Daoy (cell line): Measurements from ENCODE around the gene GGNBP2. TPM values are rescaled to one million over a fixed set of nuclear protein-coding genes. Genes with fewer than 3 reads are reported as not detected.

Source experiments
- DNase-seq: peaks from one replicate; pipeline ENCODE4 v3.0.0-alpha.2; 2015; ENCODE audit warnings: low read depth
- total RNA-seq: library from RNA; depleted of rRNA; stranded (reverse); fragments of >200 nt; shearing (Covaris generic); gene quantifications from 2 replicates; pipeline ENCODE4 v1.2.3, GENCODE V29; 2014; rRNA removed

Gene GGNBP2
- total RNA-seq, 1 experiment from 2014 or later = 34.7 TPM

DNA sequence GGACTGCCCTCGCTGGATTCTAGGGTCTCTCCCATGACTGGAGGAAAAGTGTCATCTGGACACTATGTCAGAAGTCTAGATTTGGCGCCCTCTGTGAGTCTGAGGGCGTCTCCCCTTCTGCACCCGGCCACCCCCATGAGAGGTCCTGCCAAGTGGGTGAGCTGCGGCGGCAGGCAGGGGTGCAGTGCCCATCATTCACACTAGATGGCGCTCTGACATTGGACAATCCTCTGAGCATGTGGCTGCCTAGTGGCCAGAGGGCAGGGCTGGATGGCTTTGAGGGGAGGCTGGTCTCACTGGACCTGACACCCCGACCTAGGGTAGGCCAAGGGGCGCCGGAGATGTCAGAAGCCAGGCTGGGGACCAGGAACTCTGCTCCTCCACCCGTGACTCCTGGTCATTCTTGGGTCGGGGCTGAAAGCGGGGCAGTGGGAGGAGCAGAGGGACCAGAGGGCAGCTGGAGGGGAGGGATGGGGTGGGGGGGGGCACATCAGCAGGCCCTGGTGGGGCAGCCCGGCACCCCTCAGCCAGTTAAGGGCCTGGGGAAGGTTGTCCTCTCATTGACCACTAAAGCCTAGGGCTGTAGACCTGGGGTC, 84.6 kb downstream of the GGNBP2 start:
- DNase-seq = peak; percentile 70

DNA sequence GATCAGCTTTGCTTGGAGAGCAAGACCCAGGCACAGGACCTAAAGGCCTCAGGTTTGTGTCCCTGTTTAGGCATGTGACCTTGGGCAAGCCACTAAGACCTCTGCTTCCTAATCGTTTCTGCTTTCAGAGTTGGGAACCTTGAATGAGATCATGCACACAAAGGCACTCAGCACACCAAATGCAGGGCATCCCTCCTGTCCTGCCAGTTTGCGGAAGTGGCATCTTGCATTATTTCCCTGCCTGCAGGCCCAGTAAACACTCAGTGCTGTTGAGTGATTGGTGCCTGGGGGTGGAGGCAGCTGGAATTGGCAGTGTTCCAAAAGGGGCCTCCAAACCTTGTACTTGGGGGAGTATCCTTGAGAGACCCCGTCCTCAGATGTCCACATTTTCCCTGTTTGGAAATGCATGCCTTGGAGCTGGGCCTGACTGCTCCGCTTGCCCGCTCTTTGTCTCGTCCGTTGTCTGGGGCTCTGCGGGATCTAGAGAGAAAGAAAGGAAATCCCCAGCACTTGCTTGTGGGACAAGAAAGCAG, 85.3 kb downstream of the GGNBP2 start:
- DNase-seq = no peak

DNA sequence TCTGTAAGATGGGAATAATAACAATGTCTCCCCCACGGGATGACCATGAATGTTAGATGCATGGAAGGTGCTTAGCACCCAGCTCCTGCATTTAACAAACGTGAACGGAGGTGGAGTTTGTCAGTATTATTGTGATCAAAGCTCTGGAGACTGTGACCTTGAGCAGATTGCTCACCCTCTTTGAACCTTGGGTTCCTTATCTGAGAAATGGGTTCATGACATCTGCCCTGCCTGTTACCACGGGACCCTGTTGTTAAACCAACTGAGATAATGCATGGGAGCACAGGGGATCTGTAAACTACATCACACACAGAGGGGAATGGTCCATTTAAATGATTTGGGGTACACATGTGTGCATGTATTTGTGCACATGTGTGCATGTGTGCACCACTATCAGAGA, 86.3 kb downstream of the GGNBP2 start:
- DNase-seq = no peak

DNA sequence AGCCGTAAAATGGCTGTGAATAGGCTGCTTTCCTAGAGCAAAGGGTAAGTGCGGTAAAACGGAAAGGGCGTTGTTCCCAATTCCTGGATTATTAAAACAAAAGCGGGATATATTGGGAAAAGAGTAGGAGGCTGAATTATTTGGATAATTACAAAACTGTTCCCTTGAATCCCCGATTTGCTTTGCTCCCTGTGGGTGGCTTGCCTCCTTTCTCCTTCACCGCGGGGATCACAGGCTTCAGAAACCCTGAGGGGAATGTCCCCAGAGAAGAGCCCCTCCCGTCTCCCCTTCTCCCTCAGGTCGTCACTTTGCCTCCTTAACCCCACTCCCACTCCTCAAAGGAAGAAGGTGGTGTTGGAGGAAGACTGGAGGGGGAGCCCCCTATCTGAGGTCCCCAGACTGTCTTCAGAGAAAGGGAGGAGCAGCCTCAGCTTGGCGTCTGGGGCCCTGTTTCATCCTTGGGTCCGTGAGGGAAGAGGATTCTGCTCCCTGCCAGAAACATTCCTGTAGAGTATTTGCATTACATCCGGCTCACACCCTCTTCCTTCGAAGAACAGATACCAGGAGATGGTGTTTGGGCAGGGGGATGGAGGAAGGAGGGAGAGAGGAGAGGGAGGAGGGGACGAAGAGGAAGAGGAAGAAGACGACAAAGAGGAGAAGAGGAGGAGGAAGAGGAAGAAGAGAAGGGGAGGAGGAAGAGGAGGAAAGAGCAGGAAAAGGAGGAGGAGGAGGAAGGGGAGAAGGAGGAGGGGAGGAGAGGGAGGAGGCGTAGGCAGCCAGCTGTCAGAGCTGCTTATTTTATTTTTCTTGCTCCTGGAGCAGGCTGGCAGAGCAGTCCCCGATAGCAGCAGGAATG, 88.4 kb downstream of the GGNBP2 start:
- DNase-seq = no peak

Other genes starting within 250 kb of the GGNBP2 start
- gene TBC1D3G, start 221.0 kb upstream of the GGNBP2 start, total RNA-seq = not detected in 2 replicates
- gene TBC1D3H, start 156.5 kb upstream of the GGNBP2 start, total RNA-seq = not detected in 2 replicates
- 56.0 and 61.0 TPM in 2 replicates for gene ZNHIT3, start 58.2 kb upstream of the GGNBP2 start, total RNA-seq
- gene MYO19, start 10.1 kb upstream of the GGNBP2 start, total RNA-seq = 50.5 and 52.6 TPM in 2 replicates
- 6.3 and 6.6 TPM in 2 replicates for gene PIGW, start 9.9 kb upstream of the GGNBP2 start, total RNA-seq
- 1.7 and 5.5 TPM in 2 replicates for gene DHRS11, start 47.0 kb downstream of the GGNBP2 start, total RNA-seq
- gene MRM1, start 56.7 kb downstream of the GGNBP2 start, total RNA-seq = 10.4 and 14.5 TPM in 2 replicates